HepG2 (cell line): ENCODE data around the gene CGREF1. TPM values are rescaled to one million over a fixed set of nuclear protein-coding genes. Genes with fewer than 3 reads are reported as not detected.

Experiments
- ATAC-seq: fragments of 200-7000 bp; cut with Tn5 transposase; 3 replicates; pipeline ENCODE4 v1.9.1; 2020; ENCODE audit warnings: mild to moderate bottlenecking, moderate library complexity
- BruUV-seq: library from RNA; stranded (reverse); fragments of 400-500 nt; replicated peaks from 2 replicates; lab custom pipeline; 2021; lab: Mats Ljungman, UMichigan
- CTCF ChIA-PET: fragments of 300-600 bp; formaldehyde crosslinking; extraction: SDS; loops from one replicate; lab custom pipeline; 2021; ENCODE audit warnings: low total read pairs, inconsistent platforms, low intra/inter-chr PET ratio; lab: Yijun Ruan, JAX
- POLR2A ChIA-PET: fragments of 350-600 bp; sonication (Branson Sonifier 250); formaldehyde crosslinking; loops from one replicate; lab custom pipeline; 2020; ENCODE audit warnings: antibody characterized with exemption, inconsistent platforms; lab: Yijun Ruan, JAX
- DNase-seq: peaks from one replicate; pipeline ENCODE4 v3.0.0-alpha.2; 2015; ENCODE audit warnings: low spot score
- FAIRE-seq: peaks from 3 replicates; lab custom pipeline; 2011; peaks lifted over from hg19 to GRCh38; lab: Jason Lieb, UNC
- H2AFZ ChIP-seq: one replicate; pipeline ENCODE4 v1.6.1; 2011; ENCODE audit warnings: low read length, inconsistent platforms
- H3K27ac ChIP-seq: fragments of 300-600 bp; 3 replicates; pipeline ENCODE4 v1.8.0; 2011; ENCODE audit warnings: mixed run types, mild to moderate bottlenecking, mixed read lengths, low read length, inconsistent platforms; ENCODE audit not compliant: insufficient read depth; ENCODE audit errors: extremely low read length
- H3K27me3 ChIP-seq, 2 experiments: fragments of 200-600 bp in 1 of 2; 2 replicates in 1 of 2; 3 replicates in 1 of 2; pipeline versions ENCODE4 v1.6.0 to v1.8.0; 2011; ENCODE audit warnings: low read length in 2 of 2, mild to moderate bottlenecking in 2 of 2, moderate library complexity in 2 of 2, inconsistent platforms in 1 of 2; ENCODE audit not compliant: insufficient read depth in 2 of 2, control insufficient read depth in 1 of 2
- H3K36me3 ChIP-seq, 2 experiments: fragments of 200-600 bp in 1 of 2; replicated peaks in 1 of 2; 2 replicates in 1 of 2; 3 replicates in 1 of 2; pipeline versions ENCODE4 v1.5.1 to v1.8.0; 2011; ENCODE audit warnings: low read length in 2 of 2, inconsistent platforms in 1 of 2; ENCODE audit not compliant: insufficient read depth in 2 of 2, control insufficient read depth in 1 of 2
- H3K4me1 ChIP-seq: 2 replicates; pipeline ENCODE4 v1.5.1; 2012; ENCODE audit warnings: low read length, inconsistent platforms; ENCODE audit not compliant: insufficient read depth
- H3K4me2 ChIP-seq: 2 replicates; pipeline ENCODE4 v1.6.0; 2011; ENCODE audit warnings: low read depth, low read length, inconsistent platforms
- H3K4me3 ChIP-seq, 3 experiments: fragments of 200-600 bp in 1 of 3; sonication (generic), shearing (Covaris generic) in 1 of 3; replicated peaks in 1 of 3; 2 replicates each; pipeline ENCODE4 v1.5.1; 2011 to 2016; ENCODE audit warnings: low read length in 3 of 3, inconsistent platforms in 2 of 3, low read depth in 2 of 3, mild to moderate bottlenecking in 2 of 3, control low read depth in 1 of 3, mixed read lengths in 1 of 3; ENCODE audit not compliant: insufficient read depth in 1 of 3
- H3K79me2 ChIP-seq: one replicate; pipeline ENCODE4 v1.6.1; 2011; ENCODE audit warnings: low read length, inconsistent platforms; ENCODE audit not compliant: insufficient read depth
- H3K9ac ChIP-seq: 2 replicates; pipeline ENCODE4 v1.6.0; 2011; ENCODE audit warnings: mild to moderate bottlenecking, low read depth, low read length, inconsistent platforms; ENCODE audit not compliant: insufficient read depth
- H3K9me3 ChIP-seq: 2 replicates; pipeline ENCODE4 v1.5.1; 2012; ENCODE audit warnings: mild to moderate bottlenecking, low read length
- H4K20me1 ChIP-seq: 2 replicates; pipeline ENCODE4 v1.6.0; 2011; ENCODE audit warnings: inconsistent platforms, mild to moderate bottlenecking, low read length, moderate library complexity; ENCODE audit not compliant: insufficient read depth
- CREM ChIP-seq, 2 experiments: sonication (generic) in 1 of 2; formaldehyde crosslinking in 1 of 2; IDR thresholded peaks; 2 replicates each; pipeline versions ENCODE4 v1.4.0 to v1.6.1; 2016 to 2020; ENCODE audit warnings: antibody characterized with exemption in 1 of 2, mild to moderate bottlenecking in 1 of 2, missing genetic modification reagents in 1 of 2
- DR1 ChIP-seq: sonication (generic); formaldehyde crosslinking; IDR thresholded peaks from 2 replicates; pipeline ENCODE4 v1.8.0; 2021; ENCODE audit warnings: mild to moderate bottlenecking, missing genetic modification reagents, inconsistent platforms
- FOXM1 ChIP-seq: sonication (generic); formaldehyde crosslinking; IDR thresholded peaks from 2 replicates; pipeline ENCODE4 v1.5.0; 2020; ENCODE audit warnings: missing genetic modification reagents
- GATAD1 ChIP-seq: IDR thresholded peaks from 2 replicates; pipeline ENCODE4 v1.6.1; 2016; ENCODE audit warnings: missing genetic modification reagents, missing compliant biosample characterization
- MAFF ChIP-seq: IDR thresholded peaks from 2 replicates; pipeline ENCODE4 v1.6.1; 2011; ENCODE audit warnings: low read depth, low read length, improper control_type of control experiment
- NR2F2 ChIP-seq: IDR thresholded peaks from 2 replicates; pipeline ENCODE4 v1.6.1; 2012; ENCODE audit warnings: low read depth, inconsistent platforms, borderline replicate concordance
- POLR2AphosphoS2 ChIP-seq: IDR thresholded peaks from 2 replicates; pipeline ENCODE4 v1.6.1; 2011; ENCODE audit warnings: low read depth, low read length, improper control_type of control experiment
- RCOR2 ChIP-seq: IDR thresholded peaks from 2 replicates; pipeline ENCODE4 v1.6.1; 2016; ENCODE audit warnings: missing biosample characterization, missing genetic modification reagents
- TP53 ChIP-seq: sonication (generic); formaldehyde crosslinking; conservative IDR thresholded peaks from 2 replicates; pipeline ENCODE4 v1.4.0; 2020; ENCODE audit warnings: missing genetic modification reagents
- ZBTB26 ChIP-seq: IDR thresholded peaks from 2 replicates; pipeline ENCODE4 v1.6.1; 2016; ENCODE audit warnings: missing compliant biosample characterization, missing genetic modification reagents, borderline replicate concordance
- ZMYM4 ChIP-seq: sonication (generic); formaldehyde crosslinking; IDR thresholded peaks from 2 replicates; pipeline ENCODE4 v1.8.1; 2023; ENCODE audit warnings: mild to moderate bottlenecking, missing genetic modification reagents
- ZNF207 ChIP-seq: fragments of 450-650 bp; IDR thresholded peaks from 2 replicates; pipeline ENCODE4 v1.6.1; 2016; ENCODE audit warnings: antibody characterized with exemption, borderline replicate concordance
- ZNF232 ChIP-seq: sonication (generic); formaldehyde crosslinking; IDR thresholded peaks from 2 replicates; pipeline ENCODE4 v1.4.0; 2020; ENCODE audit warnings: missing genetic modification reagents, borderline replicate concordance
- ZNF430 ChIP-seq: sonication (generic); formaldehyde crosslinking; IDR thresholded peaks from 2 replicates; pipeline ENCODE4 v1.9.0; 2021; ENCODE audit warnings: mild to moderate bottlenecking, missing genetic modification reagents
- ZNF792 ChIP-seq: IDR thresholded peaks from 2 replicates; pipeline ENCODE4 v1.6.1; 2016
- WGBS: methylation state at CpG from one replicate; pipeline ENCODE4 v1.1.6; 2017; ENCODE audit warnings: low lambda C conversion rate; 5-methylcytosine and 5-hydroxymethylcytosine counted together
- in situ Hi-C: cut with HindIII; loops from 2 replicates; pipeline ENCODE4 v1.10.0; 2017; ENCODE audit warnings: low pct_unique_long_range_greater_than_20kb; ENCODE audit not compliant: extremely low pct_ligation_motif_present
- intact Hi-C: fragments of 100-400 bp; cut with micrococcal nuclease; formaldehyde crosslinking; loops from one replicate; pipeline ENCODE4 v1.10.0; 2022; ENCODE audit not compliant: unreplicated experiment
- polyA plus RNA-seq, 8 experiments: library from polyadenylated mRNA; depleted of rRNA in 3 of 8; stranded (reverse) in 7 of 8; unstranded in 1 of 8; fragments of >200 nt; fragmentation: Illumina TruSeq in 4 of 8; extraction: Trizol in 4 of 8; gene quantifications; 2 replicates each; pipeline versions ENCODE4 v1.2.1 to v1.2.3, GENCODE V29; 2011 to 2016; ENCODE audit warnings: low read depth in 4 of 8, missing spikeins in 1 of 8, mixed read lengths in 1 of 8; ENCODE audit not compliant: insufficient read depth in 1 of 8
- total RNA-seq, 5 experiments: library from RNA; depleted of rRNA; stranded (reverse); fragments of >200 nt; fragmentation: Illumina TruSeq; extraction: Trizol; gene quantifications; 2 replicates each; pipeline ENCODE4 v1.2.3, GENCODE V29; 2016; ENCODE audit warnings: low read depth in 1 of 5
- TF ChIP-seq, protein P1 (sequence below): sonication (generic); formaldehyde crosslinking; IDR thresholded peaks from 2 replicates; pipeline ENCODE4 v1.4.0; 2020; ENCODE audit warnings: missing genetic modification reagents, low read depth, mild to moderate bottlenecking, borderline replicate concordance
- TF ChIP-seq, protein P2 (sequence below): sonication (generic); formaldehyde crosslinking; IDR thresholded peaks from 2 replicates; pipeline ENCODE4 v1.5.1; 2020; ENCODE audit warnings: missing genetic modification reagents, mild to moderate bottlenecking, borderline replicate concordance
- TF ChIP-seq, protein P3 (sequence below): fragments of 450-650 bp; IDR thresholded peaks from 2 replicates; pipeline ENCODE4 v1.6.1; 2017; ENCODE audit warnings: mild to moderate bottlenecking

CGREF1 gene
- total and polyA plus RNA-seq, 2 of the 13 experiments (the other 11 are each of a cell fraction or from before 2014, with no cell fraction given), result 13.9 to 23.4 TPM

GRCh38 chr2:27092696-27093429, 26.1 kb downstream of the CGREF1 start:
- DNase-seq (peak; percentile 81), FAIRE-seq (peak; percentile 86), ATAC-seq (peak; percentile 60)
- intact Hi-C loops, result loop anchor here (5.0 kb wide), 1 partner anchor 306 kb away; the partner anchor contains the start of gene CENPA
- peak overlapping the region; percentile 23 to 59 (median 24) for H3K4me3 ChIP-seq
- WGBS, result 9% methylated on average over 6 of the region's 10 CpGs
- no peaks in the 10 kb centered on the region for H3K27me3 ChIP-seq
- peak overlapping the region; percentile 79 for H3K9ac ChIP-seq
- no peaks in the 10 kb centered on the region for H3K9me3 ChIP-seq
- no TSS peak for BruUV-seq
- H3K36me3 ChIP-seq, result peaks cover 4 to 24% of the 10 kb centered on the region in 2 experiments
- ChIA-PET POLR2A (interaction anchor here (1.1 to 4.8 kb wide), 23 partner anchors 9 to 261 kb away, joined by 3 to 61 read pairs (median 6); partner anchors contain the start of genes ABHD1, AGBL5, ATRAID and CGREF1), CTCF (no interaction called here)
- H3K4me1 ChIP-seq, result peaks cover 92% of the 10 kb centered on the region
- peak overlapping the region; percentile 97 for H3K27ac ChIP-seq
- in situ Hi-C loops, result no loop called here
- H2AFZ ChIP-seq, result no peak overlapping the region
- H3K4me2 ChIP-seq, result peak overlapping the region; percentile 96
- H3K79me2 ChIP-seq, result peaks cover 52% of the 10 kb centered on the region
- H4K20me1 ChIP-seq, result no peaks in the 10 kb centered on the region
- TF ChIP-seq, protein P1, sequence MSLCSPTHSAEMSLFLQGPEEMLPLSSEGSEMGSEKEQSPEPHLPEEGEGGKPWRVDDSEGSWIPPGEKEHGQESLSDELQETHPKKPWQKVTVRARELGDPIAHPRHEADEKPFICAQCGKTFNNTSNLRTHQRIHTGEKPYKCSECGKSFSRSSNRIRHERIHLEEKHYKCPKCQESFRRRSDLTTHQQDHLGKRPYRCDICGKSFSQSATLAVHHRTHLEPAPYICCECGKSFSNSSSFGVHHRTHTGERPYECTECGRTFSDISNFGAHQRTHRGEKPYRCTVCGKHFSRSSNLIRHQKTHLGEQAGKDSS (CRISPR knock-in tag), result no peak; the same call in 1 of the 2 replicates
- TF ChIP-seq RCOR2 (CRISPR knock-in tag), result peak; percentile 58; the same call in 1 of the 2 replicates
- TF ChIP-seq TP53, result 0 out of 2 replicates have a peak, but pooled peaks have one; percentile 68
- no peak; the same call in 1 of the 2 replicates for TF ChIP-seq DR1 (CRISPR knock-in tag)
- TF ChIP-seq ZBTB26 (CRISPR knock-in tag), result peak; percentile 68; the same call in 1 of the 2 replicates
- TF ChIP-seq ZNF430, result peak; percentile 99
- peak; percentile 69 for TF ChIP-seq GATAD1
- TF ChIP-seq, protein P2, sequence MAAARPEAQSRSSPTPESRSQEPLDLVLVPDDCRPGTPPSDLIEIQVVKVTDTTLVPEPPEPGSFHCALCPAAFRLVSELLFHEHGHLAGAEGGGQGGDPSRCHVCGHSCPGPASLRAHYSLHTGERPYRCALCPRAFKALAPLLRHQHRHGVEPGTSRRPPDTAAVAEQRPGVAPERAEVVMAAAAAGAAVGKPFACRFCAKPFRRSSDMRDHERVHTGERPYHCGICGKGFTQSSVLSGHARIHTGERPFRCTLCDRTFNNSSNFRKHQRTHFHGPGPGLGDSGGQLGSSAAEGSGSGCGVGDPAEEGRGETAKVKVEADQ (CRISPR knock-in tag), result no peak
- peak; percentile 47; the same call in 1 of the 2 replicates for TF ChIP-seq CREM (IDR thresholded peaks at IDR 0.05)
- no peak for TF ChIP-seq CREM (CRISPR knock-in tag; IDR thresholded peaks at IDR 0.05)
- TF ChIP-seq POLR2AphosphoS2, result no peak
- TF ChIP-seq ZNF792 (CRISPR knock-in tag), result peak; percentile 78; the same call in 1 of the 2 replicates
- TF ChIP-seq, protein P3, sequence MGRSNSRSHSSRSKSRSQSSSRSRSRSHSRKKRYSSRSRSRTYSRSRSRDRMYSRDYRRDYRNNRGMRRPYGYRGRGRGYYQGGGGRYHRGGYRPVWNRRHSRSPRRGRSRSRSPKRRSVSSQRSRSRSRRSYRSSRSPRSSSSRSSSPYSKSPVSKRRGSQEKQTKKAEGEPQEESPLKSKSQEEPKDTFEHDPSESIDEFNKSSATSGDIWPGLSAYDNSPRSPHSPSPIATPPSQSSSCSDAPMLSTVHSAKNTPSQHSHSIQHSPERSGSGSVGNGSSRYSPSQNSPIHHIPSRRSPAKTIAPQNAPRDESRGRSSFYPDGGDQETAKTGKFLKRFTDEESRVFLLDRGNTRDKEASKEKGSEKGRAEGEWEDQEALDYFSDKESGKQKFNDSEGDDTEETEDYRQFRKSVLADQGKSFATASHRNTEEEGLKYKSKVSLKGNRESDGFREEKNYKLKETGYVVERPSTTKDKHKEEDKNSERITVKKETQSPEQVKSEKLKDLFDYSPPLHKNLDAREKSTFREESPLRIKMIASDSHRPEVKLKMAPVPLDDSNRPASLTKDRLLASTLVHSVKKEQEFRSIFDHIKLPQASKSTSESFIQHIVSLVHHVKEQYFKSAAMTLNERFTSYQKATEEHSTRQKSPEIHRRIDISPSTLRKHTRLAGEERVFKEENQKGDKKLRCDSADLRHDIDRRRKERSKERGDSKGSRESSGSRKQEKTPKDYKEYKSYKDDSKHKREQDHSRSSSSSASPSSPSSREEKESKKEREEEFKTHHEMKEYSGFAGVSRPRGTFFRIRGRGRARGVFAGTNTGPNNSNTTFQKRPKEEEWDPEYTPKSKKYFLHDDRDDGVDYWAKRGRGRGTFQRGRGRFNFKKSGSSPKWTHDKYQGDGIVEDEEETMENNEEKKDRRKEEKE, result no peak
- TF ChIP-seq NR2F2, result peak; percentile 85; the same call in 1 of the 2 replicates
- peak; percentile 62; the same call in 1 of the 2 replicates for TF ChIP-seq ZMYM4
- TF ChIP-seq ZNF207, result no peak
- TF ChIP-seq MAFF, result peak; percentile 86
- no peak for TF ChIP-seq FOXM1 (CRISPR knock-in tag)
- no peak for TF ChIP-seq ZNF232 (CRISPR knock-in tag)
